HG02798 (cell line): ENCODE measurements around the gene TRIM69.

Experiments
- ATAC-seq: cut with Tn5 transposase; IDR thresholded peaks from one replicate; pipeline ENCODE4 v1.9.1; 2021; ENCODE audit warnings: mild to moderate bottlenecking; ENCODE audit not compliant: unreplicated experiment, poor library complexity

TRIM69 gene

GRCh38 chr15:44801364-44801763 is 65.0 kb downstream of the TRIM69 start:
- no peak for ATAC-seq

- no peak for ATAC-seq
Measured at GRCh38 chr15:44801797-44802196, 65.5 kb downstream of the TRIM69 start.

GRCh38 chr15:44802336-44802735 is 66.0 kb downstream of the TRIM69 start:
- ATAC-seq = no peak

- ATAC-seq = no peak
Measured at GRCh38 chr15:44804298-44805046, 68.1 kb downstream of the TRIM69 start.

DNA sequence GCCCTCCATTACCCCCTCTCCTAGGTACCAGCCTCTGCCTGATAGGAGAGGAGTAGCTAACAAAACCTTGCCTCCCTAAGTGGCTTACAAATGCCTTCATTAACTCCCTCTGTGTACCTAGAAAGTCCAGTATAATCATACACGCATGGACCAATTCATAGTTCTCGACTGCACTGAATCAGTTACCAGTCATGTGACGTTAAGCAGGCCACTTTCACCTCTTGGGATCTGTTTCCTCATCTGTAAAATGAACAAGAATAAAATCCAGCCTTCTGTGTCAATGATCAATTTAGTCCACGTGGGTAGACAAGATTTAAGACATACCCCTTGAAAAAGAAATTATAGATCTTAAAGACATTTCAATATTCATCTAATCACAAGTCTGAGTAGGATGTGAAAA is 72.2 kb downstream of the TRIM69 start:
- no peak for ATAC-seq

DNA sequence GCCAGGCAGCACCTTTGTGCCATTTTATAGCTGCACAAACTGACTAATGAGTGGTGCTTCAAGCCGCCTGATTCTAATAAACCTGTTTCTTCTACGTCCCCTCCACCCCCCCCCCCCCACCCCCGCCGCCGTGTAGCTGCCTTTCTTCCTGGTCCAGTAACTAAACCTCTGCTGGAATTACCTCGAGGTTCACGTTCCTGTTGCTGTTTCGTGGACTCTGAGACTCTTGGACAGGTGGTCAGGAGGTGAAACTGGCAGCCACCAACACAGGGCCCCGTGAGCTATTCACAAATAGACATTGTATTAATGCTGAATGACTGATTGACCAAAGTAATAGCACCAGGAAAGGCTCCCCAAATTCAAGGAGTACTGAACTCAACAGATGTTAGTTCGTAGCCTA is 73.9 kb downstream of the TRIM69 start:
- no peak for ATAC-seq

DNA sequence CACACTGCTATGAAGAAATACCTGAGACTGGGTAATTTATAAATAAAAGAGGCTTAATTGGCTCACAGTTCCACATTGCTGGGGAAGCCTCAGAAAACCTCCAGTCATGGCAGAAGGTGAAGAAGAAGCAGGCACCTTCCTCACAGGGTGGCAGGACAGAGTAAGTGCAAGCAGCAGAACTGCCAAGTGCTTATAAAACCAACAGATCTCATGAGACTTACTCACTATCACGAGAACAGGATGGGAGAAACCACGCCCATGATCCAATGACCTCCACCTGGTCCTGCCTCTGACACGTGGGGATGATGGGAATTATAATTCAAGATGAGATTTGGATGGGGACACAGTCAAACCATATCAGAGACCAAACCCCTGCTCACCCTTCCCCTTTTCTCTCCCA is 75.0 kb downstream of the TRIM69 start:
- ATAC-seq = no peak

DNA sequence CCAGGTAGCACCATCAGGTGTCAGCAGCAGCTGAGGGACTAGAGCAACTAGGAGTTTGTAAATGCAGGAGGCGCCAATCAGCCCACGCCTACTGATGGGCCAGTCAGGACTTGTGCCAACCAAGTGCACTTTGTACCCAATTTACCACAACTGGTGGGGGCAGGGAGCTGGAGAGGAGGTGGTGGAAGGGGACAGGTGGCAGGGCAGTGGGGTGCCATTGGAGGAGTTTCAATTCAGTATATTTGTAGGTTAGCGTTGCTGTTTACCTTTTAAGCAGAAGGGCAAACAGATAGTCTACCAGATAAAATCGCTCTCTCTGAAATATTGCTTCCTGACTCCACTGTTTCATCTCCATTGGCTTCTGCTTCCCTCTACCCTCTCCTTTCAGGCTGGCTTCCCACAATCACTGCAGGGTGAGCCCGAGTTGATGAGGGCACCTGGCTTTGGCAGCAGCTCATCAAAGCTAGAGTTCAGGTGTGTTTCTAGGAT is 75.7 kb downstream of the TRIM69 start:
- ATAC-seq = no peak

GRCh38 chr15:44813231-44813630 is 76.9 kb downstream of the TRIM69 start:
- no peak for ATAC-seq
